C1 segment of cervical spinal cord (tissue), 14 donors: Measurements from ENCODE around the gene ANKS1A.

Experiments
- DNase-seq, 14 donors: peaks; one replicate each; lab custom pipeline; 2025; lab: John Stamatoyannopoulos, UW

Gene ANKS1A

DNA sequence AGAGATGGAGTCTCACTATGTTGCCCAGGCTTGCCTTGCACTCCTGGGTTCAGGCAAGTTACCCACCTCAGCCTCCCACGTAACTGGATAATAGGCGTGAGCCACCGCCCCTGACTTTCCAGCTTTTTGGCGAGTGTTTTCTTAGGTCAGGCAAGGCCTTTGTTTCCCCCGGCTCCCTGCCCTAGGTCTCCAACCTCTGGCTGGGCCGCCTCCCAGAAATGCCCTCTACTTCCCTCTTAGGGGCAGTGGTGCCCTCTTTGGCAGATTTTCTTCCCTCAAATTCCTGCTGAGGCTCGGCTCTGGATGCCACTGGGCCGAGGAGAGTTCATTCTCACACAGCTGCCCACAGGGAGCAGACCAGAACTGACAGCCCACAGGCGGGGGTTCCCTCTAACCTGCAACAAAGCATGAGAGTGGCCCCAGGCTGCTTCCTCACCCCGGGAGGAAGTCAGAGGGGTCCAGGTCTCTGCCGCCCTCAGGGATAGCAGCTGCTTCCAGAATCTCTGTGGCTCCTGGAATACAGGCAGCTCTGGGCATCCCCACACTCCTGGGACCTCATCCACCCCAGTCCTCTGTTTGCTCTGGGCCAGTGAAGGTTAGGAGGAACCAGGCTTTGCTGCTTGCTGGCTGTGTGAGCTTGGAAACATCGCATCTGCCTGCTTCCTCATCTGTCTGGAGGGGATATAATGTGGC is 195.6 kb downstream of the ANKS1A start:
- DNase-seq, result no peak

GRCh38 chr6:35085359-35086281 is 196.6 kb downstream of the ANKS1A start:
- no peak for DNase-seq

DNA sequence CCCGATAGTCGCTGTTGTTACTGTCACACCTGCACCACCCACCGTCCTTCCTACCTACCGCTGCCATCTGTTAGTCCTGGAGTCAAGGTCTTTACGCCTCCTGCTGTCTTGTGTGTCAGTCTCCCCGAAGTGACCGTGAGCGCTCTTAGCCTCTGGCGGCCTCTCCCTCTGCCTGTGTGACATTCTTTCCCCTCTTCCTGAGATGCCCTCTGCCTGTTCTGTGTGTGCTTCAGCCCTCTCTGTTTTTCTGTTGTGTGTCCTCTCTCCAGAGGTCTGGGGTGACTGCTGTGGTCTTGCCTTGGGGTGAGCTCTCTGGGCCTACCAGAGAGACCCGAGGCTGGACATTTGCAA is 197.2 kb downstream of the ANKS1A start:
- DNase-seq, result no peak

GRCh38 chr6:35086636-35087360 is 197.7 kb downstream of the ANKS1A start:
- no peak for DNase-seq

DNA sequence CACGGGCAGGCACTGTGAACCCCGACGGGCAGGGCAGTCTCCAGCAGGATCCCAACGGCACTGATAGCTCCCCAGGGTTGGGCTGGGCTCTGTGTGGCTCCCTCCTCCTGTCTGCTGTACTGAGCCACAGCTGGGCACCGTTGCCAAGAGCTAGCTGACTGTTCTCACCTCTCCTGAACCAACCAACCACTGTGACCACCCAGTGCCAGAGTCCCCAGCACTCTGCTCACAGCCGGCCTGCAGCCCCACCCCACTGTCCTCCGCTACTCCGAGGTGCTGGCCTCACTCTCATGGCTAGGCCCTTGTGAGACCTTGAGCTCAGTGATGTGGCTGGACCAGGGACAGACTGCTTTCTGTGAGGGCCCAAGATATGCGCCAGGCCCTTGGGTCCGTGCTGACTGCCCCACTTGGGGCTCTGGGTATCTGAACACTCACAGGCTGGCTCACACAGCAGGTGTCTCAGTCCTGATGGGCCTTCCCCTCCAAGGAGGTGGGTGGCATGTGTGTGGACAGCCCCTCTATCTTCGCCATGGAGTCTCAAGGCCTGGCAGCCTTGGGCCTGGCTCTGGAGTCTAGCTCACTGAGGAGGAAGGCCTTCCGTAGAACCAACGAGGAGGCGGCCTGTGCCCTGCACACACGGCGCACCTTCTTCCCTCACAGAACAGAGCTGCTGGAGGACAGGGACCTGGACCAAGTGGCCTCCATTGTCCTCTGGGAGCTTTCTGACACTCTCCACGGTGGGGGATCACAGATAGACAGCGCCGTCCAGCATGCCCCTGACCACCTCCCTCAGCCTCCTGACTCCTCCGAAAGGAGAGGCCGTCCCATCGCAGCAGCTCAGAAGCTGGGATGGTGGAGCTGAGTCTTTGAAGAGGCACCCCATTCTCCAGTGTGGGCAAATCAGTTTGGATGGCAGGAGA is 198.6 kb downstream of the ANKS1A start:
- DNase-seq, result no peak

DNA sequence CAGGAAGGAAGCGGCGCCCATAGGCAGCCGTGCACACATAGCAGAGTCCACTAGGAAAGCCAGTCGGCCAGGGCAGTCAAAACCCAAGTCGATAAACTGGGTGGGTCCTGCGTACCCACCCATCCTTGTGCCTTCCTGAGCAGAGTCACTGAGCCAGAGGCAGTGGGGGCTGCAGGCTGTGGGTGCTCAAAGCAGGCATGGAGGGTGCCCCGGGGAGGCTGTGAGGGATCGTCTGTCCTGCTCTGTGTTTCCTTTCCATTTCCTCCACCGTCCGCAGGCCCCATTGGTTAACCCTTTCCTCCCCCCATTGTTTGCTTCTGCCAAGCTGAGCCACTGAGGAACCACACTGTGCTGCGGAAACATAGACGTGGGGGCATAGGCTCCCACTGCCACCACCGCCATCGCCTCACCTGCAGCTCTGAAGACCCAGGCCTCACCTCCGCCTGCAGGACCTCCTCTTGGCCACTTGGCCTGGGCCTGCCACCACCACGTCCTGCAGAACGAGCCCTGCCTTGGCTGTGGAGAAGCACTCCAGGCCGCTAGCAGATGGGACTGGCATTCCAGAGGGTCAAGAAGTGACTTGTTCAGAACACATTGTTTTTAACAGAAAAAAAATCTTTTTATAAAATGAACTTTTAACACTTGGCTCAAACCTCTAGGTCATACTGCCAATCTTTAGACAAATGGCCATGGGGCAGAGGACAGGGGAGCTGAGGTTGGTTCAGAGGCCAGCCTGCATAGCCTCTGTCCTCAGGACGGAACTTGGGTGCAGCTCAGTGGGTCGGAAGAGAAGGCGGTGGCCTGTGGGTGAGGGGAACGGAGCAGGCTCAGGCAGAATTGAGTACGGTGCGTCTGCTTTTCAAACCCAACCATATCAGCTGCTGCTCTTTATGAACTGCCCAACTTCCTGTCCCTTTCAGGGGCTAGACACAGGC is 199.5 kb downstream of the ANKS1A start:
- no peak for DNase-seq

DNA sequence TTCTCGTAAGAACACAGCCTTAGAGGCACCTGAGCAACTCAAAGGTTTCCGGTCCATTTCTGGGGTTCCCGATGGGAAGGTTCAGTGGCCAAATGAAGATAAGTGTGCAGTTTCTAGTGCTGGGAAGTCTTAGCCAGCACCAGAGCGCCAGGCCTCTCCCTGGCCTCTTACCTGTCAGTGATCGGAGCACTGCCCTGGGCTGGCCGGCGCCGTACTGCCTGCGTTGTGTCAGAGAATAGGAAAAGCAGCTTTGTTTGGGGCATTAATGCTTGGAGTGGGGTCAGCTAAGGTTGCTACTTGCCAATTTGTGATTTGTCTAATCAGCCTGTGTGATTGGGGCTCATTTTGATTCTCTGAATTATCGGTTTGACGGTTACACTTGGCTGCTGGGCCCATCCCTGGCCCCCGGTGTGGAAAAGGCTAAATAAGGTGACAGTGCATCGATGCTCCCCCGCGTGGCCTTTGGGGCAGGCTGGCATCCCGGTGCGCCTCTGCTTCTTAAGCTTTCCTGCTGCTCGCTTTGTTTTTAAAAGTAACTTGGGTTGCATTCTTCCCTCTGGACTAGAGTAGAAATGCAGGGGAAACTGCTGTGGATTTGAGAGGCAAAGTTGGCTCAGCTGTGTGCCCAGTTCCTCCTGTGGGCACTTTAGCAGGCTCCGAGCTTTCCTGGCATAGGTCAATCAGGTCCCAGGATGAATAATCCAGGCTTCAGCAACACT is 200.3 kb downstream of the ANKS1A start:
- no peak for DNase-seq

DNA sequence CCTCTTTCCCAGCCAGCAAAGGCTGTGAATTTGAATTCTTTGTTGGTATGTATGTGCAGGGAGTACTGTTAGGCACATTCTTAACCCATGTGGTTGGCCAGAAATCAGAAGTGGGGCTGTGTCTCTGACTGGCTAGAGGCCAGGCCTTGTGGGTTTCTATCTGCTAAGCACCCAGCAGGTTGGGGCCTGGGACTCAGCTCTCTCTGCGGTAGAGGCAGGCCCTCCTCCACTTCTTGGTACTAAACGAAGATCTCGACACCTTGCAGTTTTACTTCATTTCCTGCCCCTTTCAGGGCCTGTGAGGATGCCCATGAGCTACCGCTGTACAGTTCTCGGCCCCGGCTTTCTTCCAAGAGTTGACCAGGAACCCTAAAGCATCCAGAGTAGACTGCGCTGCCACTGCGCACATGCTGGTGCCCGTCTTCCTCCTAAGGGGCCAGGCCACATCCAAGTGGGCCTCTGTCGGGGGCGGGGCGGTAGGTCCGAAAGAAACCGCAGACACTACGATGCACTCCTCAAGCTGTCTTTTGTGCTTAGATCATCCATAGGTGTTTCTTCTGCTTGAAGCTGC is 201.0 kb downstream of the ANKS1A start:
- DNase-seq, result no peak

- DNase-seq, result no peak
Measured at GRCh38 chr6:35090734-35091133, 201.7 kb downstream of the ANKS1A start.

DNA sequence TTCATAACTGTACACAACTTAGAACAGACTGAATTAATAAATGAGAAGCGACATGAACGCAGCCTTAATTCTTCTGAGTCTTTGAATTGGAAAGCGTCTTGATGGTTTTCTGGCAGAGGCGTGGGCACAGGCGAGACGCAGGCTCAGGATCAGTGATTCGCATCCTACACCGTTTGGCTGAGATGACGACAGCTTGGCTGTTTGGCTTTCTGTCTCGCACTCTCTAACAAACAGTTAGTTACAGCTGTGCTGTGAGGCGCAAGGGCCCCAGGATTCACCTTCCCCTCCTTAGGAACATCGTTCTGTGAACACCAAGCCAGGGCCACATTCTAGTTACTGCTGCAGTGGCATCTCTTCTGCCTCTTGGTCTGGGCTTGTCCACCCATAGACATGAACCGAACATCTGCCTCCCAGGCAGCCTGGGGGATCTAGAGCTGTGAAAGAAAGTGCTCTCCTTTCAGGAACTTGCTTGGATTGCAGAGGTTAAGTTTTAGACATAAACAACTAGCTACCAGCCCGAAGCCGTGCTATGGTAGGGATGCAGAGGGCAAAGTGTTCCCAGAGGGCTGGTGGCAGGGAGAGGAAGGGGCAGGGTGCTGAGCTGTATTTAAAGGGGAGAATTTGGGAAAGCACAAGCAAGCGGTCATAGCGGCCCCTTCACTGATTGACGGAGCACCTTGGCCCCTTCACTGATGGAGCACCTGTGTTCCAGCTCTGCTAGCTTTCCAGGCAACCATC is 202.5 kb downstream of the ANKS1A start:
- no peak for DNase-seq

DNA sequence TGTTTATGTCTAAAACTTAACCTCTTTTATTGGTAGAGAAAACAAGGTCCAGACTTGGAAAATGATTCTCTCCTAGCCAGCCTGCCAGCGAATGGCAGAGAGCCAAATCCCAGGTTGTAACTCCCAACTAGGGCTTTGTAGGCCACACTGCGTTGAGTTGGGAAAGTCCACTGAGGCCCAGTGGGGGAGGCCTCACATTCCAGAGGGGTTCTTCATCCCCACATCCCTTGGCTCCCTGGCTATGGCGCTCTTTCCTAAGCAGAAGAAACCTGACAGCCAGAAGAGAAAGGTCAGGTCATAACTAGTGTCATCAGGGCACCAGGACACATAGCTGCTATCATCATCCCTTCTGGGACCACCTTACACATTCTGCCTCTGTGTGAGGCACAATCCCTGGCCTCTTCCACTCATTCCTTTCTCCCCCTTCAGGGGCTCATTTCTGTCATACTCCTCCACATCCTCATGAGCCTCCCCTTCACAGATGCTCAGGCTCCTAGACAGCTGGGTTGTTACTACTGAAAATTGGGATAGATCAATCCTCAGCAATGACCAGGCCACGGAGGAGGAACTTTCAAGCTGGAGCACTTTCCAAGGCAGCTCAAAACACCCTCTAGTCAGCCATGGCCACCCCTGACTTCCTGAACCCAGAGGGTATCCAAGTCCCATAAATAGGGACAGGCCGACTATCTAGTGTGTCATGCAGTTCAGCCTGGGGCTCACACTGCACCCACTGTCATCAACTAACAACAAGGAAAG is 203.5 kb downstream of the ANKS1A start:
- DNase-seq, result no peak

DNA sequence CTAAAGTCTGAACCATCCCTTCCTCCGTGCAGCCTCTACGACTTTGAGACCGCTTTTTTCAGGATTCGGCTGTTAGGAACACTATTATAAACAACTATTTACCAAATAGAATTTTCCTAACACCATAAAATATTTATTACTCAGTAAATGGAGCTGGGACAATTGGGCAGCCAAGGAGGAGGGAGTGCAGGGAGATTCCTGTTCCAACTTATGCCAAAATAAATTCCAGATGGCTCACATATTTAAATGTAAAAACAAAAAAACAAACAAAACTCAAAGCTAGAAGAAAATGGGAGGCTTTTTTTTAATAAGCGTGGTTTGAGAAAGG is 204.0 kb downstream of the ANKS1A start:
- DNase-seq, result no peak

DNA sequence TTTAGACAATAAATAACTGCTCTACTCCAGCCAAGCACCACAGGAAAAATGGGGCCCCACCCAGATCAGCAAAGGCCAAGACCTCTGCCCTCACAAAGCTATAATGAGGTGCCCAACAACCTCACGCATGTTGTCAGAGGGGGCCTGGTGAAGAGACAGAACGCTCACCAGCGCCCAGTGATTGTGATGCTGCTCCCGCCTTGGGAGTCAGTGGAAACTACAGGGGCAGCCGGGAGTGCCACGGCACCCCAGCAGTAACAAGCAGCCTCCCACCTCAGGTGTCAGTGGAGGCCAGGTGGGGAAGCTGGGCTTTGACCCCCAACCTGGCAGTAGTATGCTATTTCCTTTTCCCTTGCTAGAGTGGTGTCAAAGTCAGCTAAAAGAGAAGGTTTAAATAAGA is 204.7 kb downstream of the ANKS1A start:
- DNase-seq, result no peak

- DNase-seq, result no peak
Measured at GRCh38 chr6:35094183-35094582, 205.1 kb downstream of the ANKS1A start.

DNA sequence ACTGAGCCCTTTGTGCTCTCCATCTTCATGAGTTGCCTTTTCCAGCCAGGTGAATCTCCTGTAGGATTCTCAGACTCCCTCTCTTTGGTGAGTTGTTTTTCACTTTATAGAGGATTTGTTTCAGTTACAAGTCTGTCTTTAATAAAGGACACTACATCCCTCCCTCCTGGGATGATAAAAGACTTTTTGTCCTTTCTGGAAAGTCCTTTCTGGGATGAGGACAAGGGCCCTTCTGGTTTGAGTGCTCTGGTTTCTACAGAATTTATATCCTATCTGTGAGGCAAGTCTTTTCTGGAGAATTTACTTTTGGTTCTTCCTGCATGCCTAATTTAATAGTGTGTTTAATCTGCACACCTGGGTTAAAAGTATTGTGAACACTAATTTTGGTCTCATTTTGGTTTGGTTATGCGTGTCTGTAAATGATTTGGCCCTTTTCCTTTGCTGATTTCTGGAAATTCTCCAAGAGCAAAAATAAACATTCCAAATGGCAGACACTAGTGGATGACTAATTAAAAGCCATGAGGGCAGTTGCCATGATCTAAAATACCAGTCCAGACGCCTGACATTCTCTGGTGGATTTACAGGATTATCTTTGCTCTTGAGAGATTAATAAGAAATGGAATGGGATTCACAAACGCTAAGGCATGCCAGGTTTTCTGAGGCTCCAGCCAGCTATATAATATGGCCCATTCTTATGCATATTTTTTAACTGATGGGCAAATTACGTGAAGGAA is 207.2 kb downstream of the ANKS1A start:
- DNase-seq, result no peak

GRCh38 chr6:35099116-35099515 is 210.1 kb downstream of the ANKS1A start:
- DNase-seq, result no peak

- no peak for DNase-seq
Measured at GRCh38 chr6:35105078-35105477, 216.0 kb downstream of the ANKS1A start.
